Motor neuron (in vitro differentiated cells): Measurements from ENCODE around the gene CDC42BPG. TPM values are rescaled to one million over a fixed set of nuclear protein-coding genes. Genes with fewer than 3 reads are reported as not detected.
A peak's percentile ranks its signal among the peaks of the same experiment; 100 is the strongest.

Experiments used
- ATAC-seq, 8 experiments: fragments of 200-7000 bp; cut with Tn5 transposase; replicated peaks in 6 of 8; 2 replicates each; pipeline ENCODE4 v1.8.0; 2021; ENCODE audit warnings: mild to moderate bottlenecking in 8 of 8, moderate library complexity in 8 of 8
- H3K27ac ChIP-seq, 2 donors: fragments of 250-450 bp; sonication (Bioruptor Pico); 2 replicates each; pipeline ENCODE4 v1.9.0; 2021; ENCODE audit warnings: antibody characterized with exemption in 2 of 2, mild to moderate bottlenecking in 2 of 2, moderate library complexity in 1 of 2
- H3K4me1 ChIP-seq, 2 donors: fragments of 250-450 bp; sonication (Bioruptor Pico); replicated peaks in 1 of 2; 2 replicates each; pipeline ENCODE4 v1.6.1; 2021; ENCODE audit warnings: antibody characterized with exemption in 2 of 2, mild to moderate bottlenecking in 2 of 2, moderate library complexity in 1 of 2
- H3K4me3 ChIP-seq, 5 donors: fragments of 250-450 bp; sonication (Bioruptor Pico); 2 replicates each; pipeline ENCODE4 v1.9.0; 2021; ENCODE audit warnings: antibody characterized with exemption in 5 of 5, mild to moderate bottlenecking in 5 of 5, moderate library complexity in 4 of 5
- WGBS, 10 experiments: fragments of 450-650 bp; shearing (Covaris generic); methylation state at CpG; one replicate each; pipeline ENCODE4 v1.0.0; 2022; 5-methylcytosine and 5-hydroxymethylcytosine counted together
- in situ Hi-C, 9 experiments: fragments of 400-800 bp; cut with MboI; loops; one replicate each; pipeline ENCODE4 v1.15.0; 2021; ENCODE audit warnings: low sequenced_read_pairs in 9 of 9, low pct_unique_long_range_greater_than_20kb in 2 of 9; ENCODE audit not compliant: unreplicated experiment in 9 of 9
- total RNA-seq, 8 experiments: library from RNA; unstranded; fragments of 300-600 nt; gene quantifications; 2 replicates each; pipeline versions ENCODE4 v1.2.3 to v1.2.4, GENCODE V29; 2022

The CDC42BPG gene
- total RNA-seq, 8 experiments from 2014 or later = 0.05 to 1.2 (median 0.22) TPM; not detected in 1

DNA sequence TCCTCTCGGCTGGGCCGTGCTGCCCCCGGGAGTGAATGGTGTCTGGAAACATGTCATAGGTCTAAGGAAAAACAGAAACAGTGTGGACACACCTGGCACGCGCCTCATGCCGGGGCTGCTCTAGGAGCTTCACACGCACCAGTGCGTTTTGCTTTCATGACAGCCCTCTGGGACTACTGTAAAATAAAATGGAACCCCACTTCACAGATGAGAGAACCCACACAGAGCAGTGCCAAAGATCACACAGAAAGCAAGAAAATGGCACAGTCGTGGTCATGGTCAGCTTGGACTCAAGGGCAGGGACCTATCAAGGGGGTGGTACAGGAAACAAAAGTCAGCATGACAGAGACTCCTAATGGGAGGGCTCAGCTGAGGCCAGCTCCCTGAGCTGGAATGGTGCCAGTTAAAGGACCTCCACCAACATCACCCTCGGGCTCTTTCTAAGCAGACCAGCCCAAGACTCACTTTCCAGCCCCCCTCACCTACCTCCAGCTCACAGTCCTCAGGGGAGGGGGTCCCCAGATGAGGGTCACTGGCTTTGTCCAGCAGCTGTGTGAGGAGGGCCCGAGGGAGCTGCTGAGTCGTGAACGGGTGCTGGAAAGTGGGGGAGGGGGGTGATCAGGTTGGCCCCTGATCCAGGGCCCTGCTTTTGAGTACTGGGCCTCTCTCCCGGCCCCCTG lies 44.7 kb downstream of the CDC42BPG start:
- no peak for ATAC-seq

DNA sequence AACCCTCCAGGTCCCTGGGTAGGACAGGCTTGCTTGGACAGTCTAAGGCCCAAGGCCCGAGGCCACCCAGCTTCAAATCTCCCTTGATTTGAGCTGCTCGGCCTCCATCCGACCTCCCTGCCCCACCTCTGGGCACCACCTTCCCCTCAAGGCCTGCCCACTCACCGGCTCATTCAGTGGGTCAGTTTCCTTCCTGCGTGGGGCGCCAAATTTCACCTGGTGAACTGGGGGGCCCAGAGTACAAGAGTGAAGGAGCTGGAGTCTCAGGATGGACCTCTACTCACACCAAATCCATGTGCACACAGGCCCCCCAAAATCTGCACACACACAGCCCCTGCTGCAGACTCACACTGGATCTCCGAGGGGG lies 45.2 kb downstream of the CDC42BPG start:
- Histone ChIP-seq H3K4me1 (peaks cover 11 to 20% of the 10 kb centered on the region in 2 donors), H3K27ac (no peak overlapping the region), H3K4me3 (no peak overlapping the region)
- no peak for ATAC-seq
- WGBS, 10 experiments = 60 to 100% (median 100%) methylated on average over 1 of the region's 7 CpGs; no CpG with 5 or more reads in 6 of the 10 experiments
- in situ Hi-C loops = no loop called here

More for the DNA sequence above, 44.7 kb downstream of the CDC42BPG start:
- Histone ChIP-seq H3K4me1 (peaks cover 12 to 21% of the 10 kb centered on the region in 2 donors), H3K4me3 (no peak overlapping the region), H3K27ac (no peak overlapping the region)
- 53 to 100% (median 83%) methylated on average over 3 to 8 of the region's 14 CpGs; no CpG with 5 or more reads in 3 of the 10 experiments for WGBS, 10 experiments
- in situ Hi-C loops = no loop called here

DNA sequence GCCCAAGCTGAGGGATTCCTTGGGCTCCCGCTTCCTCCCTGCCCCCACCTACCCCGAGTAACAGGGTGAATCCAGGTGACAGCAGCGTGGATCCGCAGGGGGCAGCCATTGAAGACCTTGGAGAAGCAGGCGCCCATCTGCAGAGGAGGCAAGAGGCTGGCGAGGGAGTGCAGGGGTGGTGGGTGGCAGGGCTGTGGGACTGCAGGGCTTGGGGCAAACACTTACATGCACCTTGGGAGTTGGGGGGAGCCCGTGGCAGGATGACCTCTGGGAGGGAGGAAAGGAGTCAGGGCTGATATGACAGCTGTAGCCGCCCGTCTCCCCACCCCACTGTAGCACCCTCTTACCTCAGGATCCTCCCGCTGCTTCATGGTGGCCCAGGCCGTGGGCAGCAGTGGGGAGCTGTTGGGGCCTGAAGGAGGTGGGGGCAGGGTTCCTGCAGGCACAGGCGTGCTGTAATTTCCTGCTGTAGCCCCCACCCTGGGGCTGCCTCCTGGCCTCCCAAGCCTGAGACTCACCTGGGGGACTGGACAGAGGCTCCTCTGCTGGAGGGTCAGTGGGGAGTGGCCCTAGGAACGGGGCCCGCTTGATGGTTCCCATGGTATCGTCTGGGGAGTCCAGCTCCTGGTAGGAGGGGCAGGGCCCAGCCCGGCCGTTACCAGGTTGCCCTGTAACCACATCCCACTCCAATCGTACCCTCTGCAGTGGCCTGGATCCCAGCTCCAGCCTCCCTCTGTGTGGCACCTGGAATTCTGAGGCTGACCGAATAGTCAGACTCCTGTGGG lies 47.5 kb downstream of the CDC42BPG start:
- Histone ChIP-seq H3K4me1 (peaks cover under 1 to 7% of the 10 kb centered on the region in 2 donors), H3K27ac (no peak overlapping the region), H3K4me3 (no peak overlapping the region)
- in situ Hi-C loops = no loop called here
- WGBS, 10 experiments = 89 to 100% (median 90%) methylated on average over 1 to 3 of the region's 19 CpGs; no CpG with 5 or more reads in 7 of the 10 experiments
- ATAC-seq = peak in 2 of 8 experiments; percentile 2 to 3

DNA sequence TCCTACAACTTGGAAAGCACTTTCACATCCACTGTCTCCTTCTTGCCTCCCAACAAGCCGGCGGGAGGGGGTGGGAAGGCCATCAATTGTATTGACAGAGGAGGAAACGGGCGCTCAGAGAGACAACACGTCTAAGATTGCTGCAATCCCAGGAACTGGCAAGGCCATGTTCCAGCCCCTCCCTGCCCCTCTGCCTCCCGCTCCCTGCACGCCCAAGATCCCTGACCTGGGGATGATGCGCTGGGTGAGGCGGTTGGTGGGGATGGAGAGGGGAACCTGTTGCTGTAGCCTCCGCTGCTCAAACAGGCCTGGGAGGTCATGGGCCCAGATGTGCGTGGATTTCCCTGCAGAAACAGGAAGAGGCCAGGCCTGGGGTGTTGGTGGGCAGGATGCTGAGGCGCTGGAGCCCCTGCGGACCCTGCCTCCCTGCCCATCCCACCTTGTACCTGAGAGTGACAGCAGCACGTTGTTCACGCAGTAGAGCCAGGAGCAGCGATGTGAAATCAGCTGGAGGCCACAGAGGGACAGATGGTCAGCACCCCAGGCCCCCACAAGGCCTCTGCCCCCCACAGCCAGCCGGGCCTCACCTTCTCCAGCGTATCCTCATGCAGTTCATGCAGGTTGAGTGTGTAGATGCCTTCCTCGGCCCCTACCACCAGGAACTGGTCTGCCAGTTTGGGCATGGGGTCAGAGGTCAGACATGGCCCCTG lies 48.3 kb downstream of the CDC42BPG start:
- H3K27ac ChIP-seq = no peak overlapping the region
- in situ Hi-C loops = no loop called here
- 69 to 90% (median 76%) methylated on average over 1 to 6 of the region's 19 CpGs; no CpG with 5 or more reads in 6 of the 10 experiments for WGBS, 10 experiments
- no peak overlapping the region for H3K4me3 ChIP-seq
- peaks cover 0 to 5% of the 10 kb centered on the region in 2 donors for H3K4me1 ChIP-seq
- peak in 2 of 8 experiments; percentile 12 to 16 for ATAC-seq

DNA sequence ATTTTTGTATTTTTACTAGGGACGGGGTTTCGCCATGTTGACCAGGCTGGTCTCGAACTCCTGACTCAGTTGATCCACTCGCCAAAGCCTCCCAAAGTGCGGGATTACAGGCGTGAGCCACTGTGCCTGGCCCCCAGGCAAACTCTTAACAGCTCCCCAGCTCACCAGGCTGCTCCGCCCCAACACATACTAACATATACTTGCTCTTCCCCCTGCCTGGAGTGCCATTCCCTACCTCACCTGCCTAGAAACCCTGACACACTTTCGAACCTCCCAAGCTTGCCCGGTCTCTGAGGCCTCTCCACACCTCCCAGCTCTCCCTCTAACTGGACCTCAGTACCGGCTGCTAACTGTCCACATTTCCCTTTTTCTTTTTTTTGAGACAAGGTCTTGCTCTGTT lies 49.9 kb downstream of the CDC42BPG start:
- H3K4me1 ChIP-seq = no peaks in the 10 kb centered on the region
- no peak for ATAC-seq
- in situ Hi-C loops = no loop called here
- H3K4me3 ChIP-seq = no peak overlapping the region
- no peak overlapping the region for H3K27ac ChIP-seq
- 90 to 96% (median 94%) methylated on average over 2 to 5 of the region's 10 CpGs; no CpG with 5 or more reads in 4 of the 10 experiments for WGBS, 10 experiments

DNA sequence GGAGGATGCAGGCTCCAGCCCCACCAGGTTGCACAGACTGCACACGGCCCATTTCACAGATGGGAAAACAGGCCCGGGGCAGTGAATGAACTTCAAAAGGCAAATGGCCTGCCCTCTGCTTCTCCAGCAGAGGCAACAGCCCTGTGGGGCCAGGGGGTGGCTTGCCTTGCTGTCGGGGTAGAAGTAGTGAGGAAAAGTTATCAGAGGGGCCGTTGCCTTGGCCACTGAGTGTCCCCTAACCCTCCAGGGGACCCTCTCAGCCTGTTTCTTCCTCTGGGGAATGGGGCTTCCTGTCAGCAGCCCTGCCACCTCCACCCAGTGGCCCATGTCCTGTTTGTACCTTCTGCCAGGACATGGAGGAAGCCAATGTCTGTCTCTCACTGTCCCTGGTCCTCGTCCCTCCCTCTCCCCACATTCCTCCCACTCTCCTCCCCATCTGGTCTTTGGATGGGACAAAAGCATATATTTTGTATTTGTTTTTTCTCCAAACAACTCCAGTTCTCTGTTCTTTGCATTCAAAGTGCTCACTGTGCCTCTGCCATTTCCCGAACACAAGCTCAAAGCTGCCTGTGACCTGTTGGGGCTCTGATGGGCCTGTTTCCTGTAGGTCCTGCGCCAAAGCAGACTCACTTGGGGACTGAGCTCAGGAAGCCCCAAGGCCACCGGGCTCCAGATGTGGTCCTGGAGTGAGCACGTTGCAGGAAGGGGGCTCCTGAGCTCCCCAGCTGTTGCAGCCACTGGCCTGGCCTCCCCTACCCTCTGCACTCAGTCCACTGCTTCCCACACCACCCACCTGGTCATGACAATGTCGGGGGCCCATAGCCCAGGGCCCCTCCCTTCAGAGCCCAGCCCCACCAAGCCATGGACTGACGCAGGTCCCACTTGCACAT lies 50.9 kb downstream of the CDC42BPG start:
- Histone ChIP-seq H3K4me1 (no peaks in the 10 kb centered on the region), H3K27ac (no peak overlapping the region), H3K4me3 (no peak overlapping the region)
- in situ Hi-C loops = no loop called here
- WGBS, 10 experiments = 0 to 100% (median 89%) methylated on average over 1 to 6 of the region's 11 CpGs; no CpG with 5 or more reads in 2 of the 10 experiments
- ATAC-seq = peak in 1 of 8 experiments; percentile 38

DNA sequence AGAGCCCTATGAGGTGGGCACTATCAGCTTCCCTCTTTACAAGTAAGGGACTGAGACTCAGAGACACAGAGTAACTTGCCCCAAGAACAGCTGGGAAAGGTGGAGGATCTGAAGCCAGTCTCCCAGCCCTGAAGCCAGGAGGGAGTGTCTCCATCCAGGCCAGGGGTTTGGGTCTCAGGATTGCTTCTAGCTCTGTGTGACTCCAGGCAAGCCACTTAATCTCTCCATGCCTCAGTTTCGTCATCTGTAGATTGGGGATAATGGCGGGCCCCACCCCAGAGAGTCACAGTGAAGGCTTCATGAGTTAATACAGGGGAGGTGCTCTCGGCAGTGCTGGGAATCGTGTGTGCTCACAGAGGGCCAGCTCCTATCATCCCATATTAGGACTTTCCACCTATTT lies 52.0 kb downstream of the CDC42BPG start:
- in situ Hi-C loops = no loop called here
- no peak overlapping the region for H3K27ac ChIP-seq
- no peaks in the 10 kb centered on the region for H3K4me1 ChIP-seq
- no peak overlapping the region for H3K4me3 ChIP-seq
- ATAC-seq = no peak
- WGBS, 10 experiments = 60 to 100% (median 91%) methylated on average over 1 to 3 of the region's 4 CpGs; no CpG with 5 or more reads in 6 of the 10 experiments

DNA sequence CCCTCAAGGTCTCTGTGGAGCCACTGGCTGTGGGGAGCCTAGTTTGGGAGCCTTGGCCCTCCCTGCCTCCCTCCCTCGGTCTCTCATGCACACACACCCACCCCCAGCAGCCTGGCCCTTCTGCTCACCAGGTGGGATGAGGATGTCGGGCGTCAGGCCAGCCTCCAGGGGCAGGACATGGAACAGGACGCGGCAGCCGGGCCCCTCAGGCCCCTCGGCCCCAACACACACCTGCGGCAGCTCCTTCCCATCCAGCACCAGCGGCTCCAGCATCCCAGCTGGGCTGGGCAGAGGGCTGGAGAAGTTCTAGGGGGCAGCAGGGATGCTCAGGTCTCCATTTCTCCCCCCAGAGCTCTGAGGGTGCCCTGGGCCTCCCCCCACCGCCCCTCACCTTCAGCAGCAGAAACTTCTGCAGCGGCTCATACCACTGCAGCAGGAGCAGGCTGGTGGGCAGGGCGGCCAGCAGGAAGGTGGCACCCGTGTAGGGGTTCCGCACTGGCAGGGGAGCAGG lies 52.6 kb downstream of the CDC42BPG start:
- no CpG with 5 or more reads among the region's 14 CpGs for WGBS, 10 experiments
- no peak for ATAC-seq

DNA sequence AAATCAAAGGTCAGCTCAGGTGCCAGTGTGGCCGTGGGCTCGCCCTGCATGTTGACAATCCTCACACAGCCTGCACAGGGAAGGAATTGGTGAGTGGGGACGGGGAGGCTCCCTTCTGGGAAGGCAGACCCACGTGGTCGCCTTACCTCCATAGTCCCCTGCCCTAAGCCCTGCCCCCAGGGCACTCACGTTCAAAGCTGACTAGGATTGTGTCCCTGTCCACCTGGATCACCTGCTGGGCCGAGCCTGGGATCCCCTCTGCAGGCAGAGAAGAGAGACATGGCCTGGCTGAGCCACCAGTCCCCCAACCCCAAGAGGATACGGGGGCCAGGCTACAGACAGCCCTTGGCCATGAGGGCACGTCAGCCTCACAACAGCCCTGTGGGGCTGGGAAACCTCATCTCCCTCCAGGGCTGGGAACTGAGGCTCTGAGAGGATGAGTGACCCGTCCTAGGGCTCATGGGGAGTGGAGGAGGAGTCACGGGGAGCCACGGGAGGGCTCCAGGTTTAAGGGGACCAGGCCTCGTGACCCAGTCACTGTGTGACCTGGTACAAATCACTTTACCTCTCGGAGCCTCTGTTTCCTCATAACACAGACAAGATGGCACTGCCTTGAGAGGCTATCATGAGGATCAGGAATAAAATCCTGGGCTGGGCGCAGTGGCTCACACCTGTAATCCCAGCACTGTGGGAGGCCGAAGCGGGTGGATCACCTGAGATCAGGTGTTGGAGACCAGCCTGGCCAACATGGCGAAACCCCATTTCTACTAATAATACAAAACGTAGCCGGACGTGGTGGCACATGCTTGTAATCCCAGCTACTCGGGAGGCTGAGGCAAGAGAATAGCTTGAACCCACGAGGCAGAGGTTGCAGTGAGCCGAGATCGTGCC lies 54.0 kb downstream of the CDC42BPG start:
- in situ Hi-C loops = no loop called here
- no peak overlapping the region for H3K27ac ChIP-seq
- no peak overlapping the region for H3K4me3 ChIP-seq
- WGBS, 10 experiments = 82 to 100% (median 92%) methylated on average over 1 to 13 of the region's 25 CpGs; no CpG with 5 or more reads in 4 of the 10 experiments
- peak in 3 of 8 experiments; percentile 4 to 10 (median 9) for ATAC-seq
- no peaks in the 10 kb centered on the region for H3K4me1 ChIP-seq

More for the DNA sequence above, 52.6 kb downstream of the CDC42BPG start:
- in situ Hi-C loops = no loop called here
- no peak overlapping the region for H3K27ac ChIP-seq
- H3K4me3 ChIP-seq = no peak overlapping the region
- H3K4me1 ChIP-seq = no peaks in the 10 kb centered on the region

DNA sequence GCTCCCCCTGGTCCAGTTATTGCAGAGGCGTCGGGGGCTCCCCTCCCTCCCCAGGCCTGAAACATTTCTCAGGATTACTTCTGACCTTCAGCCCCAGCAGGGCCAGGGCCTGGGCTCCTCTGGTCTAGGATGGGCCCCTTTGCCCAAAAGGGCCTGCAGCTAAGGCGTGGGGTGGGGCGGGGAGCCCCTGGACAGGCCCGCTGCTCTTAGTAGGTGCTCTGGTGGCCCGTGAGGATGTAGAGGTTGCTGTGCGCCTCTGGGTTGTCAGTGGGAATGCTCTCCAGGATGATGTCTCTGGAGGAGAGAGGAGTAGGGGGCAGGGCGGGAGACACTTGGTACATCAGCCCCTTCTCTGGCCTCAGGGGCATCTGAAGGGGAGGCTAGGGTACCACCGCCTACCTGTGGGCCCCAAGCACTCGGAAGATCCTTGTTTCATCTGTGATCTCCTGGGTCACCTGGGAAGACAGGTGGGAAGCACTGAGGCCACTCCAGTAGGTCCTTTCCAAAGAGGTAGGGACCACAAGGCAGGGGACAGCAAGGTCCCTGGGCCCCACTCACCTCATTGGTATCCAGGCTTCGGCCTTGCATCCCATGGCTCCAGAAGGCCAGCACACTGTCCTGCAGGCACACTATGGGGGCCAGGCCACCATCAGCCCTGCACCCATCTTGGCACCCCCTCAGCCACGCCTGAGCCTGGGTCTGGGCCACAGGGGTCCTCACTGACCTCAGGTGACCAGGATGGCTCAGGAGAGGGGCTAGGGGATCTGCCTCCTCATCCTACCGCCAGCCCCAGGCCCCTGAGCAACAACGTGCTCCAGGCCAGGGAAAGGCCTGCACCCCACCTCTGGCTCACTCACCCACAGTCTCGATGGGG lies 54.9 kb downstream of the CDC42BPG start:
- in situ Hi-C loops = no loop called here
- Histone ChIP-seq H3K4me3 (no peak overlapping the region), H3K27ac (no peak overlapping the region), H3K4me1 (no peaks in the 10 kb centered on the region)
- WGBS, 10 experiments = 83 to 100% (median 98%) methylated on average over 1 to 3 of the region's 15 CpGs; no CpG with 5 or more reads in 6 of the 10 experiments
- ATAC-seq = peak in 3 of 8 experiments; percentile 8 to 27 (median 9)
